COLO668 (cell line): ENCODE data around the gene TAS2R3.

Source experiments
- DNase-seq: peaks from one replicate; lab custom pipeline; 2025; ENCODE audit not compliant: unreplicated experiment; lab: John Stamatoyannopoulos, UW

The TAS2R3 gene

DNA sequence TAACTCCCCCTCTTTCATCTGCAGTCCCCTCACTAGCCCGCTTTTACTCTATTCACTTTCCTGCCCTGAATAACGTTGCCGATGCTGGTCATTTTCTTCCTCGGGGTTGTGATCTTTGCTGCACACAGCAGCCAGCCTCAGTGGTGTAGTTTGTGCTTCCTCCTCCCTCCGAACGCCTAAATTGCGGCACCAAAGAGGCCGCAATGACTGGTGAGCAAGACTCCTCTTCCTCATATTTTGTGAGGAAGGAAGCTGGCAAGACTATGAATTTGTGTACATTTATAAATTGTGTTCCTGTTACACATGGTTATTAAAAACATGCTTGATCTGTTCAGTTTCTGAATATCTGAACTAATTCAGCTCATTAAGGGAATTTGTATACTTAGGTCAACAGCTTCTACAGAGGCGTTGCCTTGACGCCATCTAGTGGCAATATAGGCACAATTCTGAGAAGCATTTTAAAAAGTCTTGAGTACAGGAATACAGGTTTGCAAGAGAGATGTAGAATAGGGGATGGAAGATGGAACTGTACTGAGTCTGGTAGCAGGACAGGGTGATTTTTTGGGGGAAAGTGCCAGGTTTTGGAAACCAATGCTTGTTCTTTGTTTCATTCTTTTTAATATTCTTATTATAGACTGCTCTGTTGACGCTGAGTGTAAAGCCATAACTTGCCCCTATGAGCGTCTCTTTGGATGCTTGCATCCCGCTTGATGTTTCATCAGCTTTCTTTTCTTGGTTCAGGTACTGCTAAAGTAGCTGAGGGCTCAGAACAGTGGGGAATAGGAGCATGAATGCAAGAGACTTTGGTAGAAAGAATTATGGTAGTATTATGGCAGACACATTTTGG, 22.0 kb downstream of the TAS2R3 start:
- peak; percentile 26 for DNase-seq

- no peak for DNase-seq
These were observed 24.4 kb downstream of the TAS2R3 start for GRCh38 chr7:141788296-141788695.

- DNase-seq: no peak
These were observed 26.0 kb downstream of the TAS2R3 start, which contains the start of gene TAS2R5 for GRCh38 chr7:141789917-141790316. Gene TAS2R5 (plus strand): TSS chr7:141790217. CDS start chr7:141790362, 145 bp downstream.

DNA sequence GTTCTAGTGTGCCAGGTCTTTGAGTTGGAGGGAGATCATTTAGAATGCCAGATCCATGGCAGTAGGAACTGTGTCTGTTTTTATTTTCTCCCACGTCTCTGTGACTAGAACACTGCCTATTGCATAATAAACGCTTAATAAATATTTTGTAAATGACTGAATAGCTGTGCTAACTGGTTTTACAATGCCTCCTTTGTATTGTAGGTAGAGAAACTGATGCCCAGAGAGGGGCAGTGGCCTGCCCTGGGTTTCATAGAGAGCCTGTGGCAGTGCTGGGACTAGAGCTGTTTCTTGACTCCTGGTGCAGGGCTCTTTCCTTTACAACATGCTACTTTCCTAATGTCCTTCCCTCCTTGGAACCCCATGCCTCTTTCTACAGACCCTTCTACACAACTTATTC, 28.6 kb downstream of the TAS2R3 start:
- no peak for DNase-seq
